GM13976 (cell line): Measurements from ENCODE around the gene ST3GAL3.
"Not testable (repeated sequence)": the region's sequence is repeated elsewhere in the genome, so short reads cannot be mapped to it uniquely, and the experiment has no call there.

Source experiments
- DNase-seq: peaks from one replicate; pipeline ENCODE4 v3.0.0; 2012; ENCODE audit warnings: low spot score
- CTCF ChIP-seq: IDR thresholded peaks from 2 replicates; pipeline ENCODE4 v1.5.1; 2012; ENCODE audit warnings: borderline replicate concordance, mild to moderate bottlenecking; ENCODE audit not compliant: insufficient read depth; ENCODE audit errors: extremely low read depth, missing control alignments, control extremely low read depth
- in situ Hi-C: fragments of 300-500 bp; cut with MboI; formaldehyde crosslinking; loops from one replicate; pipeline ENCODE4 v1.12.0; 2022; ENCODE audit warnings: low sequenced_read_pairs, mixed read lengths, inconsistent platforms; ENCODE audit not compliant: unreplicated experiment

Gene ST3GAL3

DNA sequence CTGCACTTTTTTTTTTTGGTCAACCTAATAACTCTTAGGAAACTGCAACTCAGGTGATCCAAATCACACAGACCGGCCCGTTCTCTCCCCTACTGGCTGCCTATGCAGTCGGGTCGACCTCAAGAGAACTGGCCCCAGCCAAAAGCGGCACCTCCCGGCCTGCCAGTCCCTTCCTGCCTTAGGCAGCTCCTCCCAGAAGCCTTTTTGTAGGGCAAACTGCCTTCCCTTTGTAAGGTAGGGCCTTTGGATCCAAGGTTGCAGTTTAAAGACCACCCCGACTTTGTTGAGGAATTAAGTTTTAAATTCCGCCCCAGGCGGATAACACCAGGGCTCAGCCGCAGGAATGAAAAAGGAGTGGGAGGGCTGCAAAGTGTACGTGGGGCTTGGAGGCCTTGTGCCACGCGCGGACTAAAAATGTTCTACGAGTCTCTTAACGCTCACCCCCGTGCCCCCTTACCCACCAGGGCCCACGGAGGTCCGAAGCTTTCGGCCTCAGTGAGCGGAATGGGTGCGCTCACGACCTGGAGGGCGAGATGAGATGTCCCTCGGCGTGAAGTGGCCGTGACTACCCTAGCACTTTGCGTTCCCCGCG, 642 bp upstream of the ST3GAL3 start:
- TF ChIP-seq CTCF, result no peak
- DNase-seq, result peak; percentile 28
- in situ Hi-C loops, result no loop called here

GRCh38 chr1:43708002-43708410, 670 bp downstream of the ST3GAL3 start:
- DNase-seq, result no peak
- in situ Hi-C loops, result no loop called here
- no peak for TF ChIP-seq CTCF

- TF ChIP-seq CTCF, result no peak
- DNase-seq, result no peak
- in situ Hi-C loops, result no loop called here
Observed at GRCh38 chr1:43711049-43711448, 3.7 kb downstream of the ST3GAL3 start.

DNA sequence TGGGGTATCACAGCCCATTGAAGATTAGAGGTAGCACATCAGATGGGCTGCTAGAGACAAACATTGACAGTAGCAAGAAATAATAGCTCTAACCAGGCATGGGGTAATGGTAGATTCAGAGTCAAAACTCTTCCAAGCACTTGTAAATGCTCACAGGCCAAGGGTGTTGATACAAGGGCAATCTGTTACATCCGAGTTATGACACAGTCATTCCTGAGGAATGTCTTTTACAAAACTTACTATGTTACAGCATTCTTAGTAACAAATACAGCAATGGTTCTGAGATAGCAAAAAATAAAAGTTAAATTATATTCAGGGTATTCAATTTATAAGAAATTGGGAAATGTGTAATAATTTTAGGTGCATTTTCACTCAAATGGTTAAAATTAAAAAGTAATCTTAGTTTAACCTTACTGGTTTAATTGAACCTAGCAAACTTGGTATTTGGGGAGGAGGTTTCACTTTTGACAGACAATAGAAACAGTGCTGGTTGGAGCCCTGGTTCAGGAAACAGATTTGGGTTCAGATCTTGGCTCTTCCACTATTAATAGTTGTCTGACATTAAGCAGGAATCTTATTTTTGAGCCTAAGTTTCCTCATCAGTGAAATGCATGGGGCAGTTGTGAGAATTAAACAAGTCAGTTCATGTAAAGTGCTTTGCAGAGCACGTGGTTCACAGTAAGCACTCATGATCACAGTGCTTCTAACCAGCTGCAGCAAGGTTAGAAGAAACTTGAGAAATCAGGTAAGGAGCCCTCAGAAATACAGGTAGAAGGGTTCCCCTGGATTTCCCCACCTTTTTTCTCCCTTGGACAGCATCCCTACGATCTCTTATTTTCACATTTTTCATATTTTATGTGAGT, 4.4 kb downstream of the ST3GAL3 start:
- in situ Hi-C loops, result no loop called here
- DNase-seq, result no peak
- TF ChIP-seq CTCF, result no peak

DNA sequence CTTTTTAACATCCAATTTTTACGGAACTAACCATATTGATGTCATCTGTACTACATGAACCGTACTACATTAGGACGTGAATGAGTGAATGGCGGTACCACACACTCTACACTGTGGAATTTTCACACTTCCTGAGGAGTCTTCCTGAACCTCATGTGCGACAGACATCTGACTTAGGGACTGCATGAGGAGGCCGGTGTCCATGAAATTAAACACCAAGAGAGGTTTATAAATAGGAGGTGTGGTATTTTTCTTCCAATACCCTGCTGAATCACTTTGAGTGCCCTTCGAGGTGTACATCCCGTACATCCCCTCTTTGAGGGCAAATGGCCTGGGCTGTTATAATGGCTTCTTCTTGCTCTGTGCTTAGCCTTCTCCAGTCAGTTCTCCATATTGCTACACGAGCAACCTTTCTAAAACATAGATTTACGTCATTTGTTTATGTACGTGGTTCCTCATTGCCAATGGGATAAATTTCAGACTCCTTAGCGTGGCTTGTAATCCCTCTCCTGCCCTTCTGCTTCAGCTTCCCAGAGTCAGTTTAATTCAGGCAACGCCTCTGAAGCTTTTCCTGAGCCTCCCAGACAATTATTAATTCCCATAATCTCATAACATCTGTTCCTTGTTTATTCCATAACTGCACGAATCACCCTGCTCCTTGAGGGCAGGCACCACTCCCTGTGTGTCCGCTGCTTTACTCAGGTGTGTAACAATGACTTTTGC, 9.4 kb downstream of the ST3GAL3 start:
- TF ChIP-seq CTCF, result no peak
- in situ Hi-C loops, result no loop called here
- no peak for DNase-seq

GRCh38 chr1:43719063-43719462, 11.7 kb downstream of the ST3GAL3 start:
- TF ChIP-seq CTCF, result no peak
- in situ Hi-C loops, result no loop called here
- DNase-seq, result no peak

- in situ Hi-C loops, DNase-seq: not testable (repeated sequence)
Observed at GRCh38 chr1:43719670-43720419, 12.5 kb downstream of the ST3GAL3 start.
